ENCODE measurements around the gene PPM1H. TPM values are rescaled to one million over a fixed set of nuclear protein-coding genes. Genes with fewer than 3 reads are reported as not detected.

PPM1H gene
- total RNA-seq, 3 donors from 2014 or later, result 4.9 to 6.1 (median 5.8) TPM

GRCh38 chr12:62832027-62832426 is 102.9 kb downstream of the PPM1H start:
- Histone ChIP-seq H3K4me1 (ENCODE audit: low read depth) (no peaks in the 10 kb centered on the region), H3K36me3 (ENCODE audit: low read depth) (no peaks in the 10 kb centered on the region), H3K4me3 (no peak overlapping the region), H3K9me3 (no peaks in the 10 kb centered on the region)
- no peak for TF ChIP-seq CTCF (IDR thresholded peaks at IDR 0.05)
- intact Hi-C loops (cut with DNase I, micrococcal nuclease), result no loop called here
- ATAC-seq, result no peak
- no peak for DNase-seq

- TF ChIP-seq CTCF (IDR thresholded peaks at IDR 0.05), result no peak
- intact Hi-C loops (cut with DNase I, micrococcal nuclease), result no loop called here
- ATAC-seq (no peak), DNase-seq (no peak)
- H3K36me3 ChIP-seq (ENCODE audit: low read depth), result no peaks in the 10 kb centered on the region
- no peak overlapping the region for H3K4me3 ChIP-seq
- no peaks in the 10 kb centered on the region for H3K4me1 ChIP-seq (ENCODE audit: low read depth)
- H3K9me3 ChIP-seq, result no peaks in the 10 kb centered on the region
Observed at GRCh38 chr12:62827855-62828254, 107.1 kb downstream of the PPM1H start.

- intact Hi-C loops (cut with DNase I, micrococcal nuclease), result no loop called here
- H3K4me1 ChIP-seq (ENCODE audit: low read depth), result no peaks in the 10 kb centered on the region
- H3K9me3 ChIP-seq, result no peaks in the 10 kb centered on the region
- ATAC-seq (no peak), DNase-seq (no peak)
- no peak for TF ChIP-seq CTCF (IDR thresholded peaks at IDR 0.05)
- no peak overlapping the region for H3K4me3 ChIP-seq
- no peaks in the 10 kb centered on the region for H3K36me3 ChIP-seq (ENCODE audit: low read depth)
Observed at GRCh38 chr12:62827042-62827441, 107.9 kb downstream of the PPM1H start.

GRCh38 chr12:62817556-62818271 is 117.2 kb downstream of the PPM1H start:
- ATAC-seq, result no peak
- intact Hi-C loops (cut with DNase I, micrococcal nuclease), result no loop called here
- H3K4me3 ChIP-seq, result no peak overlapping the region

GRCh38 chr12:62814243-62814642 is 120.7 kb downstream of the PPM1H start:
- TF ChIP-seq CTCF (IDR thresholded peaks at IDR 0.05), result no peak
- H3K4me3 ChIP-seq, result no peak overlapping the region
- peaks cover 4% of the 10 kb centered on the region for H3K4me1 ChIP-seq (ENCODE audit: low read depth)
- no peaks in the 10 kb centered on the region for H3K36me3 ChIP-seq (ENCODE audit: low read depth)
- intact Hi-C loops (cut with DNase I, micrococcal nuclease), result no loop called here
- no peak for ATAC-seq
- no peak for DNase-seq
- no peaks in the 10 kb centered on the region for H3K9me3 ChIP-seq

More at GRCh38 chr12:62817556-62818271, 117.2 kb downstream of the PPM1H start:
- Histone ChIP-seq H3K36me3 (ENCODE audit: low read depth) (no peaks in the 10 kb centered on the region), H3K4me1 (ENCODE audit: low read depth) (peaks cover 4% of the 10 kb centered on the region), H3K9me3 (no peaks in the 10 kb centered on the region)
- DNase-seq, result no peak
- TF ChIP-seq CTCF (IDR thresholded peaks at IDR 0.05), result no peak
